ENCODE results near the gene GALNT1.

DNA sequence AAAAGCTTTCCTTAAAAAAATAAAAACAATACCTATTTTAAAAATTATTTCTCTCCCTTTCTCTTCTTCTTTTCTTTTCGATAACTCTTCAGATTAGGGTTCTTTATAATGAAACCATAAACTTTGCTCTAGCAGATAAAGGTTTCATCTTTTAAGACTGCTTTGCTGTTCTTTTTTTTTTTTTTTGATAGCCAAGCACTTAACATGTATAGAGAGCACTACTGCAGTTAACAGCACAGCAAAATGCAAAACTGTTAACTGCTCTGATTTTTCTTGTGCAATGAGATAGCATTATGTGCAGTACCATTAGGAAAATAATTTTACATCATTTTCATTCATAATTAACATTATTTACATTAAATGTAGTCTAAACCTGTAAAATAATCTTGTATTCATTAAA is 36.3 kb downstream of the GALNT1 start:
- no peak for TF ChIP-seq POLR2A (IDR thresholded peaks at IDR 0.05)
- TF ChIP-seq, protein P1, sequence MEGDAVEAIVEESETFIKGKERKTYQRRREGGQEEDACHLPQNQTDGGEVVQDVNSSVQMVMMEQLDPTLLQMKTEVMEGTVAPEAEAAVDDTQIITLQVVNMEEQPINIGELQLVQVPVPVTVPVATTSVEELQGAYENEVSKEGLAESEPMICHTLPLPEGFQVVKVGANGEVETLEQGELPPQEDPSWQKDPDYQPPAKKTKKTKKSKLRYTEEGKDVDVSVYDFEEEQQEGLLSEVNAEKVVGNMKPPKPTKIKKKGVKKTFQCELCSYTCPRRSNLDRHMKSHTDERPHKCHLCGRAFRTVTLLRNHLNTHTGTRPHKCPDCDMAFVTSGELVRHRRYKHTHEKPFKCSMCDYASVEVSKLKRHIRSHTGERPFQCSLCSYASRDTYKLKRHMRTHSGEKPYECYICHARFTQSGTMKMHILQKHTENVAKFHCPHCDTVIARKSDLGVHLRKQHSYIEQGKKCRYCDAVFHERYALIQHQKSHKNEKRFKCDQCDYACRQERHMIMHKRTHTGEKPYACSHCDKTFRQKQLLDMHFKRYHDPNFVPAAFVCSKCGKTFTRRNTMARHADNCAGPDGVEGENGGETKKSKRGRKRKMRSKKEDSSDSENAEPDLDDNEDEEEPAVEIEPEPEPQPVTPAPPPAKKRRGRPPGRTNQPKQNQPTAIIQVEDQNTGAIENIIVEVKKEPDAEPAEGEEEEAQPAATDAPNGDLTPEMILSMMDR (IDR thresholded peaks at IDR 0.05), result no peak
